Stimulated activated CD8-positive, alpha-beta memory T cell treated with anti-CD3 and anti-CD28 coated beads, Interleukin-7, amount 100 ng/mL, for 48 hours (primary cell): ENCODE data around the gene UNCX.
"Not testable (repeated sequence)": the region's sequence is repeated elsewhere in the genome, so short reads cannot be mapped to it uniquely, and the experiment has no call there.

Experiments
- DNase-seq, 2 donors: peaks; one replicate each; pipeline ENCODE4 v3.0.0-alpha.2; 2020; ENCODE audit warnings: low read depth in 1 of 2; ENCODE audit errors: extremely low read depth in 1 of 2

UNCX gene

DNA sequence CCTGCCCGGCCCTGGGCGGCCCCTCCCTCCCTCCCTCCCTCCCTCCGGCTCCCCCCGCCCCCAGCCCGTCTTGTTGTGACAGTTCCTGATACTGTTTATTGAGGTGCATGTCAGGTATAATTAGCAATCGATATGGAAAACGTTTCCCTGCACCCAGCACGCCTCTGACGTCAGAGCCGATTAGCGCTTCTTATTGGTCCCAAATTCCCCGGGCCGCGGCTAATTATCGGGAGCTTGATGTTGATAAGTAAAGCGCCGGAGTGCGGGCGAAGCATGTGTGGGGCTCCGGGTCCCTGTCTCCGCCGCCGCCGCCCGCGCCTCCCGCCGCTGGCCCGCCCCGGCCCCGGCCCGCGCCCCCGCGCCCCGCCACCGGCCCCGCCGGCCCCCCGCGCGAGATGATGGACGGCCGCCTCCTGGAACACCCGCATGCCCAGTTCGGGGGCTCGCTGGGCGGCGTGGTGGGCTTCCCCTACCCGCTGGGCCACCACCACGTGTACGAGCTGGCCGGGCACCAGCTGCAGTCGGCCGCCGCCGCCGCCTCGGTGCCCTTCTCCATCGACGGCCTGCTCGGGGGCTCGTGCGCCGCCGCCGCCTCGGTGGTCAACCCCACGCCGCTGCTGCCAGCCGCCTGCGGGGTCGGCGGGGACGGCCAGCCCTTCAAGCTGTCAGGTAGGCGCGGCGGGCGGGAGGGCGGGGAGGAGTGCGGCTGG is at the start of gene UNCX:
TSS of gene UNCX (plus strand) at position 250 of the 710 bp plus-strand sequence. CDS start at position 396, 146 bp downstream.
- DNase-seq: no peak

DNA sequence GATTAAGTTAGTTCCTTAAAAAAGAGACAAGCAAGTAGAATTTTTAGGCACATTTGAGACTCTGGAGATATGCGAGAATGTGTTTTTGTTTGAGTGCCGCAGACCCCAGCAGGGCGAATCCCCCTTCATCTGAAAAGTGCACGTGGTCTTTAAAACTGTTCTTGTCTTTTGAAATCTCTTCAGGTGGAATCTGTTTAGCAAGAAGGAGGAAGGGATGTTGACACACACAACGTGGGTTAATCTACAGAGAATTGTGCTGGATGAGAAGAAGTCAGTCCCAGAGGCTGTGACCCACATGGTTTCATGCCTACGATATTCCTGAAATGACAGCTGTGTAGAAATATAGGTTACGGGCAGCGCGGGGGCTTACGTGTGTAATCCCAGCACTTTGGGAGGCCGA is 45.5 kb upstream of the UNCX start:
- no peak for DNase-seq

DNA sequence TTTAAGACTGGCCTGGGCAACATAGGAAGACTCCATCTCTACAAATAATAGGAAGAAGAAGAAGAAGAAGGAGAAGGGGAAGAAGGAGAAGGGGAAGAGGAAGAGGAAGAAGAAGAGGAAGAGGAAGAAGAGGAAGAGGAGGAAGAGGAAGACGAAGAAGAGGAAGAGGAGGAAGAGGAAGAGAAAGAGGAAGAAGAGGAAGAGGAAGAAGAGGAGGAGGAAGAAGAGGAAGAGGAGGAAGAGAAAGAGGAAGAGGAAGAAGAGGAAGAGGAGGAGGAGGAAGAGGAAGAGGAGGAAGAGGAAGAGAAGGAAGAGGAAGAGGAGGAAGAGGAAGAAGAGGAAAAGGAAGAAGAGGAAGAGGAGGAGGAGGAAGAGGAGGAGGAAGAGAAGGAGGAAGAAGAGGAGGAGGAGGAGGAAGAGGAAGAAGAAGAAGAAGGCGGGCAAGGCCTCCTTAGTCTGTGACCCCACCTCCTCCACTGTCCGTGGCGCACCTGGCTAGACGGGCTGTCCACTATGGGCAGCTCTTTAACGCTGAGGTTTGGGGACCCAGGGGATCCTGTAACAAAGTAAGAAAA is 43.9 kb upstream of the UNCX start:
- no peak for DNase-seq

- no peak for DNase-seq
Observed at GRCh38 chr7:1189986-1190772, 42.5 kb upstream of the UNCX start.

GRCh38 chr7:1192171-1192676 is 40.4 kb upstream of the UNCX start:
- no peak for DNase-seq

DNA sequence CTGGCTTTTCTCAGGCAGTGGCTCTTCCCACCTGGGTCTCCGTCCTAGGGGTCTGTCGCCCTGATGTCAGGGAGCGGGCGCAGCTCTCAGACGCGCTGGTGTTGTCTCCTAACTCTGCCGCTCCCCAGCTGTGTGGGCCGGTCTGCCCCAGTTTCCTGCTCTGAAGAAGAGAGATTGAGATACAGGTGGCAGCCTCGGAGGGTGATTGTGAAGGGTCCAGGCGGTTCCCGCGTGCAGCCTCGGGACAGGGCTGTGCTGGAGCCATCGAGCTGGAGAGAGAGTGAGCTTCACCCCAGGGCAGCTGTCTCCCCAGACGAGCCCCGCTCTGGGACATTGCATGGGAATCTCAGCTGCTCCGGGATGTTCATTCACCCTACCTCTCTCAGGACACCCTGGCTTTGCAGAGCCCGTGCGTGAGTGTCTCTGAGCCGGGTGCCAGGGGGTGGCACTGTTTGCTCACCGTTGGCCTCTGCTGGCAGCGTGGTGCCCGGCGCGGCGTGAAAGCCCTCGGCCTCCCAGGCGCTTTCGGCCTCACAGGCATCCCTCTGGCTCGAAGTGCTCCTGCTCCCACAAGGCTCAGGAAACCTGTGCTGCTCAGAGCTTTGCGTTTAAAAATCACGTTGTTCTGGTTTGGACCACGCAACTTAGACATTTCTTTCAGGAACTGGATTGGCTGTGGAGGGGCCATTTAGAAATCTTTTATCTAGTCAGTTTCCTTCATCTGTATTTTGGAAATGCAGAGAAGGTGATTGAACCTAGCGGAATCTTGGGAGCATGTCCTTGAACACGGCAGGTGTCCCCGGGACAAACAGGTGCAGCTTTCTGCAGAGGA is 38.9 kb upstream of the UNCX start:
- DNase-seq: no peak

DNA sequence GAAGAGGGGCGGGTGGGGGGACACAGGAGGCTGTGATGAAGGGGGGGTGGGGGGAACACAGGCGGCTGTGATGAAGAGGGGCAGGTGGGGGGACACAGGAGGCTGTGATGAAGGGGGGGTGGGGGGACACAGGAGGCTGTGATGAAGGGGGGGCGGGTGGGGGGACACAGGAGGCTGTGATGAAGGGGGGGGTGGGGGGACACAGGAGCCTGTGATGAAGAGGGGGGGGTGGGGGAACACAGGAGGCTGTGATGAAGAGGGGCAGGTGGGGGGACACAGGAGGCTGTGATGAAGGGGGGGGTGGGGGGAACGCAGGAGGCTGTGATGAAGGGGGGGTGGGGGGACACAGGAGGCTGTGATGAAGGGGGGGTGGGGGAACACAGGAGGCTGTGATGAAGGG is 36.2 kb upstream of the UNCX start:
- DNase-seq: not testable (repeated sequence)

GRCh38 chr7:1196950-1197349 is 35.7 kb upstream of the UNCX start:
- no peak for DNase-seq

- no peak for DNase-seq
Observed at GRCh38 chr7:1197997-1198625, 34.6 kb upstream of the UNCX start.

DNA sequence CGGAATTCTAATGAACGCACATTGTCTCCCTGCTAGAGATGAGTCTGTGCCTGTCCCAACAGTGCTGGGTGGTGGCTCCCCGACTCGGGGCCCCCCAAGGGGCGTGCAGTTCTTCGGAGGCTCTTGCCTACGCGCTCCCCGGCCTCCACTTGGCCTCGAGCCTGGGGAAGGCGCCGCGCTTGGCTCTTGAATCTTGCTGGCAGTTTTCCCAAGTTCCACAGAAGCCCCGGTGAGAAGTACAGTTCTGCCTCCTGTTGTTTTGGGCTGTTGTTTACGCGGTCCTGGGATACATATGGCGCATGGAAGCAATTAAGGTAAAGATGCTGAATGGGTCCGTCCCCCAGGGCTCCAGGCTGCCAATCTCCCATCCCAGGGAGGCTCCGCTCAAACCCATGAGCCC is 32.6 kb upstream of the UNCX start:
- no peak for DNase-seq

GRCh38 chr7:1201916-1202315 is 30.8 kb upstream of the UNCX start:
- no peak for DNase-seq

DNA sequence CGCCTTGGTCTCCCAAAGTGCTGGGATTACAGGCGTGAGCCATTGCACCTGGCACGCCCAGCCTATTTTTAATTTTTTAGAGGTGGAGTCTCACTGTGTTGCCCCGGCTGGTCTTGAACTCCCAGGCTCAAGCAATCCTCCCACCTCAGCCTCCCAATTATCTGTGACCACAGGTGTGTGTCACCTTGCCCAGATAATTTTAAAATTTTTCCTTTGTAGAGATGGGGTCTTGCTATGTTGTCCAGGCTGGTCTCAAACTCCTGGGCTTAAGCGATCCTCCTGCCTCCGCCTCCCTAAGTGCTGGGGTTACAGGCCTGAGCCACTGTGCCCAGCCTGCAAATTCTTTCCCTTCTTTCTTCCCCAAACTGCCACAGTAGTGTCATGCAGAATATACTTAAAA is 29.8 kb upstream of the UNCX start:
- not testable (repeated sequence) for DNase-seq

- no peak for DNase-seq
Observed at GRCh38 chr7:1204460-1205140, 28.1 kb upstream of the UNCX start.

- not testable (repeated sequence) for DNase-seq
Observed at GRCh38 chr7:1205742-1206141, 26.9 kb upstream of the UNCX start.

GRCh38 chr7:1209097-1209496 is 23.6 kb upstream of the UNCX start:
- no peak for DNase-seq

DNA sequence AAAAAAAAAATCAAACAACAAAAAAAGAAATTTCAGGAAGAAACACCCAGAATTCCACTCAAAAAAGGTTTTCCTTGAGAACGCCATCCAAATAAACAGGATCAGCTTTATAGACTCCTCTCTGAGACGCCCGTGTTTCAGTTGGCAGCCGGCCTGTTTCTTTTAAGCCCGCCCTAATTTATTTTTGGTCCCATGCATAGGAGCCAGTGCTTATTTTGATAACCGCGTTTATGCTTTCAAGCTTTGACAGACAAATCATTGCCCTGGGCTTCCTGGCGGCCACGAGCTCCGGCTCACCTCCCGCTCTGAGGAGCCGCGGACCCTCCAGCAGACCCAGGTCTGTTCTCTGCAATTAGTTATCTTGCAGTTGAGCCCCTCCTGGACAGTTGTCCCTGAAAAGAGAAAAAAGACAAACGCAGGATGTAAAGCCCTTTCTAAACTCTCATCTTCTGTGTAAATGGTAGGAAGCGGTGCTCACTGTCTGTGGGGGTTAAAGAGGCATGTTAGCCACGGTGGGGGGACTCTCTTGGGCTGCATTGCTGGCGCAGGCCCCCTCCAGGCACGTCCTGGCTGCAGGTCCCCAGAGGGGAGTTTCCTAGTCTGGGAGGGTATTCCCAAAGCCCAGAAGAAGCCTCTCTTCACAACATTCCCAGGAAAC is 22.2 kb upstream of the UNCX start:
- no peak for DNase-seq

GRCh38 chr7:1210979-1211608 is 21.6 kb upstream of the UNCX start:
- no peak for DNase-seq

DNA sequence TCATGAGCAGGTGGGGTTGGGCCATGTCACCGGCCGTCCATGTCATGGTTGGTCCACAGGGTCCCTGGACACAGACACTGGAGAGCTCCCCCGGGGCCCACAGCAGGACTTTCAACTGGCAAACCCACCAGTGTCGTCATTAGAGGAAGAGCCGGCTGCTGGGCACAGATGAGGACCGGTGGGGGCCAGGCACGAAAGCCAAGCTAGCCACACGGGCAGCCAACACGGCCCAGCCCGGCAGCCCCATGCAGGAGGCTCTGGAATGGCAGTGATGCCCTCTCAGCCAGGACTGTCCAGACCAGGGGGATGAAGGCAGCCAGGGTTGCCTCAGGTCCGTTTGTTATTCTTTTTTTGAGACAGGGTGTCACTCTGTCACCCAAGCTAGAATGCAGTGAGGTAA is 21.1 kb upstream of the UNCX start:
- DNase-seq: no peak

- not testable (repeated sequence) for DNase-seq
Observed at GRCh38 chr7:1212025-1212424, 20.6 kb upstream of the UNCX start.
